ENCODE measurements around the gene GPBP1L1.

DNA sequence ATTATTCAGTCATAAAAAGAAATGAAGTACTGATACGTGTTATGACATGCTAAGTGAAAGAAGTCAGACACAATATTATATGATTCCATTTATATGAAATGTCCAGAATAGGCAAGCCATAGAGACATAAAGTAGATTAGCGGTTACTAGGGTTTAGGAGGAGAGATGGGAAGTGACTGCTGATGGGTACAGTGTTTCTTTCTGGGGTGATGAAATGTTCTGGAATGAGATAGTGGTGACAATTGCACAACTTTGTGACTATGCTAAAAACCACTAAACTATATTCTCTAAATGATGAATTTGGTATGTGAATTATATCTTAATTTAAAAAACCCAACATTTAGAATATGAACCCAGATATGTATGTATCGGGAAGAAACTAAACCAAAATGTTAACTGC, 36.5 kb upstream of the GPBP1L1 start:
- TF ChIP-seq, protein P1, sequence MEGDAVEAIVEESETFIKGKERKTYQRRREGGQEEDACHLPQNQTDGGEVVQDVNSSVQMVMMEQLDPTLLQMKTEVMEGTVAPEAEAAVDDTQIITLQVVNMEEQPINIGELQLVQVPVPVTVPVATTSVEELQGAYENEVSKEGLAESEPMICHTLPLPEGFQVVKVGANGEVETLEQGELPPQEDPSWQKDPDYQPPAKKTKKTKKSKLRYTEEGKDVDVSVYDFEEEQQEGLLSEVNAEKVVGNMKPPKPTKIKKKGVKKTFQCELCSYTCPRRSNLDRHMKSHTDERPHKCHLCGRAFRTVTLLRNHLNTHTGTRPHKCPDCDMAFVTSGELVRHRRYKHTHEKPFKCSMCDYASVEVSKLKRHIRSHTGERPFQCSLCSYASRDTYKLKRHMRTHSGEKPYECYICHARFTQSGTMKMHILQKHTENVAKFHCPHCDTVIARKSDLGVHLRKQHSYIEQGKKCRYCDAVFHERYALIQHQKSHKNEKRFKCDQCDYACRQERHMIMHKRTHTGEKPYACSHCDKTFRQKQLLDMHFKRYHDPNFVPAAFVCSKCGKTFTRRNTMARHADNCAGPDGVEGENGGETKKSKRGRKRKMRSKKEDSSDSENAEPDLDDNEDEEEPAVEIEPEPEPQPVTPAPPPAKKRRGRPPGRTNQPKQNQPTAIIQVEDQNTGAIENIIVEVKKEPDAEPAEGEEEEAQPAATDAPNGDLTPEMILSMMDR (IDR thresholded peaks at IDR 0.05) = no peak
- TF ChIP-seq POLR2A (IDR thresholded peaks at IDR 0.05) = no peak
- no peak for TF ChIP-seq EP300 (IDR thresholded peaks at IDR 0.05)

All from tibial nerve (tissue), 4 donors.